Ammon's horn (tissue), 1 donor: Measurements from ENCODE around the gene ANGPTL2.

Experiments used
- DNase-seq: peaks from one replicate; pipeline ENCODE4 v3.0.0-alpha.2; 2016; ENCODE audit warnings: low spot score

Gene ANGPTL2

GRCh38 chr9:127050591-127051001 lies 71.8 kb downstream of the ANGPTL2 start:
- DNase-seq: no peak

GRCh38 chr9:127050152-127050551 lies 72.3 kb downstream of the ANGPTL2 start:
- no peak for DNase-seq

GRCh38 chr9:127049581-127049980 lies 72.9 kb downstream of the ANGPTL2 start:
- no peak for DNase-seq

GRCh38 chr9:127049044-127049443 lies 73.4 kb downstream of the ANGPTL2 start:
- peak; percentile 80 for DNase-seq

- DNase-seq: no peak
Observed at GRCh38 chr9:127047971-127048370, 74.5 kb downstream of the ANGPTL2 start.

DNA sequence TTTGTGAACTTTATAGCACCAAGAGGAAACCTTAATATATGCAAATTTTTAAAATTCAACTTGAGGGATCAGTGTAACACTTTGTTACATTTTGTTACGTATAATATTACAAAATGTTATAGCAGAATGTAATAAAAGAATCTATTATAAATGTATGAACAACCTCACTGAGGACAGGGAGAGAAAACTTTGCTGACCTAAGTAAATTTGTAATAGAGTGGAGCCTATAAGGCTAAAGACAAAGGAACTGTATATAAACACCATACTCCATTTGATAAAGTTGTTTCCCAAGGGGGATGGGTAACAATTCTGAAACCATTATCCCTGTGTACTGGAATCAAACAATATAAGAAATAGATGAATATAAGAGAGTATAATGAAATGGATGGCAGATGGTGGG lies 77.3 kb downstream of the ANGPTL2 start:
- DNase-seq: no peak

GRCh38 chr9:127039492-127039891 lies 82.9 kb downstream of the ANGPTL2 start:
- DNase-seq: no peak

DNA sequence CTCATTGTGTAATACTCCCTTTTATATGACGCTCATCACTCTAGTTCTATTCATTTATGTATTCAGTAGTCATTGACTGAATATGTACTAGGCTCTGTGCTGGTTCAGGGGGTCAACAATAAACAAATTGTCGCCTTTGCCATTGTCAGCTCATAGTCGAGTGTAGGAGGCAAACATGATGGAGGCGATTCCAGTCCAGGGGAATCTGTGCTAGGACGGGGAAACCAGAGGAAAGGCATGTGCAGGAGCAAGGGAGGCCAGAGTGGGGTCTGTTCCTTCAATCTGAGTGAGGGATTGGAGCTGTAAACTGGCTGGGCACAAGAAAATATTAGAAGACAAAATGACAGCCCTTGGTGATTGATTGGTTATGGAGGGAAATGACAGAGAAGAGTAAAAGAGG lies 83.9 kb downstream of the ANGPTL2 start:
- no peak for DNase-seq
